ENCODE results near the gene RPL37. TPM values are rescaled to one million over a fixed set of nuclear protein-coding genes. Genes with fewer than 3 reads are reported as not detected.

The RPL37 gene
- polyA plus RNA-seq, 1 donor (not counting 4 experiments of a cell fraction or from before 2014, with no cell fraction given) = 3,448 TPM

DNA sequence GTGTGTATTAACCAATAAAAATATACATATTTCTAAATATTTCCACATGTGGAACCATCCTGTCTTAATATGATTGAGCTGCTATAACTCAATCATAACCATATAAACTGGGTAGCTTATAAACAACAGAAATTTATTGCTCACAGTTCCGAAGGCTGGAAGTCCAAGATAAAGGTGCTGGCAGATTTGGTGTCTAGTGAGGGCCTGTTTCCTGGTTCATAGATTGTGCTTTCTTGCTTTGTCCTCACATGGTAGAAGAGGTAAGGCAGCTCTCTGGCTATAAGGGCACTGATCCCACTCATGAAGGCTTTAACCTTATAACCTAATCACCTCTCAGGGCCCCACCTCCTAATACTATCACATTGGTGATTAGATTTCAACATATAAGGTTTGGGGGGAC, 22.9 kb downstream of the RPL37 start:
- FAIRE-seq (no peak), DNase-seq (ENCODE audit: low read depth, low spot score) (no peak)
- Histone ChIP-seq H3K4me1 (ENCODE audit: control insufficient read depth, extremely low read depth, insufficient read depth, low read length) (peaks cover 8% of the 10 kb centered on the region), H3K36me3 (ENCODE audit: control insufficient read depth in 2 of 2, extremely low read depth in 1 of 2, insufficient read depth in 2 of 2, low read length in 2 of 2) (no peaks in the 10 kb centered on the region), H2AFZ (ENCODE audit: control insufficient read depth, low read length) (no peak overlapping the region), H3K27ac (ENCODE audit: control insufficient read depth, insufficient read depth, low read length) (no peak overlapping the region), H3K27me3 (ENCODE audit: control insufficient read depth, extremely low read depth, insufficient read depth, low read length) (no peaks in the 10 kb centered on the region), H3K9ac (ENCODE audit: control insufficient read depth, extremely low read depth, insufficient read depth, low read length) (no peak overlapping the region), H3K4me2 (ENCODE audit: control insufficient read depth, extremely low read depth, insufficient read depth, low read depth, low read length) (no peak overlapping the region), H3K79me2 (ENCODE audit: control insufficient read depth, insufficient read depth, low read length) (no peaks in the 10 kb centered on the region), H3K9me1 (ENCODE audit: control insufficient read depth, extremely low read depth, insufficient read depth, low read length) (no peaks in the 10 kb centered on the region), H3K4me3 (ENCODE audit: control insufficient read depth in 2 of 3, extremely low read depth in 1 of 3, insufficient read depth in 2 of 3, low read depth in 1 of 3, low read length in 3 of 3) (no peak overlapping the region), H4K20me1 (ENCODE audit: control insufficient read depth, extremely low read depth, insufficient read depth, low read length) (no peaks in the 10 kb centered on the region), H3K9me3 (ENCODE audit: control insufficient read depth, low read depth, low read length) (no peaks in the 10 kb centered on the region)
- no peak for TF ChIP-seq EZH2 (IDR thresholded peaks at IDR 0.05; ENCODE audit: low read length)
- no peak for TF ChIP-seq CTCF (optimal IDR thresholded peaks at IDR 0.05 in 1 of 3, IDR thresholded peaks at IDR 0.05 in 1 of 3, conservative IDR thresholded peaks at IDR 0.05 in 1 of 3; ENCODE audit: extremely low read depth in 1 of 3, insufficient read depth in 2 of 3, low read length in 3 of 3)
- dilution Hi-C loops (cut with MboI; ENCODE audit: extremely low pct_ligation_motif_present, low sequenced_read_pairs) = no loop called here

DNA sequence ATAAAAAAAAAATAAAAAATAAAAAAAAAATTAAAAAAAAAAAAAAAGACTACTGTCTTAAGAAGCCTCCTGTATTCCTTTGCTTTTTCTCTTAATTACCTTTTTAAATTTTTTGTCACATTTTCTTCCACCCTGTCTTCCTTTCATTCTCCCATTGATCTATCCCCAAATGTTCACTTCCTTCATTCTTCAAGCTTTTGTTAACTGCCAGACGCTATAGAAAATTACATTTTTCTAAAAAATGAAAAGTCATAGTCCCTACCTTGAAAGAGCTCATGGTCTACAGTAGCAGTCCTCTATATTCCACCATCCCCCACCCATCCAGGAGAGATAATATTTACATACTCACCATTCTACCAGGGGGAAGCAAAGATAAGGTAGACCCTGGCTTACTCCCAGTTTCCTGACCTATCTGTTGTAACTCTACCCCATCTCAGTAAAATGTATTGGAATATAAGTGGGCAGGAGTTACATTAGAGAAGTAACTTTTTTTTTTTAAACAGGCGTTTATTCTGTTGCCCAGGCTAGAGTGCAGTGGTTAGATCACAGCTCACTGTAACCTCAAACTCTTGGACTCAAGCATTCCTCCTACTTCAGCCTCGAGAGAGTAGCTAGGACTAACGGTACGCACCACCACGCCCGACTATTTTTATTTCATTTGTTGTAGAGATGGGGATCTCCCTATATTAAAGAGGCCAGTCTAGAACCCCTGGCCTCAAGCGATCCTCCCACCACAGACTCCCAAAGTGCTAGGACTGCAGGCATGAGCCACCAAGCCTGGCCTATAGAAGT, 33.1 kb downstream of the RPL37 start:
- no peak overlapping the region for H3K4me3 ChIP-seq (ENCODE audit: control insufficient read depth in 2 of 3, extremely low read depth in 1 of 3, insufficient read depth in 2 of 3, low read depth in 1 of 3, low read length in 3 of 3)
- FAIRE-seq (no peak), DNase-seq (ENCODE audit: low read depth, low spot score) (no peak)
- no peaks in the 10 kb centered on the region for H3K9me3 ChIP-seq (ENCODE audit: control insufficient read depth, low read depth, low read length)
- no peak overlapping the region for H3K9ac ChIP-seq (ENCODE audit: control insufficient read depth, extremely low read depth, insufficient read depth, low read length)
- no peaks in the 10 kb centered on the region for H4K20me1 ChIP-seq (ENCODE audit: control insufficient read depth, extremely low read depth, insufficient read depth, low read length)
- no peak overlapping the region for H3K27ac ChIP-seq (ENCODE audit: control insufficient read depth, insufficient read depth, low read length)
- H3K36me3 ChIP-seq (ENCODE audit: control insufficient read depth in 2 of 2, extremely low read depth in 1 of 2, insufficient read depth in 2 of 2, low read length in 2 of 2) = no peaks in the 10 kb centered on the region
- H3K4me1 ChIP-seq (ENCODE audit: control insufficient read depth, extremely low read depth, insufficient read depth, low read length) = peaks cover 6% of the 10 kb centered on the region
- no peaks in the 10 kb centered on the region for H3K9me1 ChIP-seq (ENCODE audit: control insufficient read depth, extremely low read depth, insufficient read depth, low read length)
- no peaks in the 10 kb centered on the region for H3K27me3 ChIP-seq (ENCODE audit: control insufficient read depth, extremely low read depth, insufficient read depth, low read length)
- H2AFZ ChIP-seq (ENCODE audit: control insufficient read depth, low read length) = no peak overlapping the region
- peaks cover 6% of the 10 kb centered on the region for H3K79me2 ChIP-seq (ENCODE audit: control insufficient read depth, insufficient read depth, low read length)
- dilution Hi-C loops (cut with MboI; ENCODE audit: extremely low pct_ligation_motif_present, low sequenced_read_pairs) = no loop called here
- no peak overlapping the region for H3K4me2 ChIP-seq (ENCODE audit: control insufficient read depth, extremely low read depth, insufficient read depth, low read depth, low read length)
- no peak for TF ChIP-seq EZH2 (IDR thresholded peaks at IDR 0.05; ENCODE audit: low read length)
- no peak for TF ChIP-seq CTCF (optimal IDR thresholded peaks at IDR 0.05 in 1 of 3, IDR thresholded peaks at IDR 0.05 in 1 of 3, conservative IDR thresholded peaks at IDR 0.05 in 1 of 3; ENCODE audit: extremely low read depth in 1 of 3, insufficient read depth in 2 of 3, low read length in 3 of 3)

Data from keratinocyte (primary cell).